Measurements from ENCODE around the gene CCNL1.

CCNL1 gene

GRCh38 chr3:157128771-157129681 is 30.9 kb downstream of the CCNL1 start:
- no peak for TF ChIP-seq CTCF (IDR thresholded peaks at IDR 0.05; ENCODE audit: low read depth, low read length)
- in situ Hi-C loops (cut with HindIII; ENCODE audit: low sequenced_read_pairs) = no loop called here
- DNase-seq (ENCODE audit: low read depth, low spot score) = peak; percentile 67
- no peak overlapping the region for H3K4me3 ChIP-seq (ENCODE audit: low read depth, low read length)

DNA sequence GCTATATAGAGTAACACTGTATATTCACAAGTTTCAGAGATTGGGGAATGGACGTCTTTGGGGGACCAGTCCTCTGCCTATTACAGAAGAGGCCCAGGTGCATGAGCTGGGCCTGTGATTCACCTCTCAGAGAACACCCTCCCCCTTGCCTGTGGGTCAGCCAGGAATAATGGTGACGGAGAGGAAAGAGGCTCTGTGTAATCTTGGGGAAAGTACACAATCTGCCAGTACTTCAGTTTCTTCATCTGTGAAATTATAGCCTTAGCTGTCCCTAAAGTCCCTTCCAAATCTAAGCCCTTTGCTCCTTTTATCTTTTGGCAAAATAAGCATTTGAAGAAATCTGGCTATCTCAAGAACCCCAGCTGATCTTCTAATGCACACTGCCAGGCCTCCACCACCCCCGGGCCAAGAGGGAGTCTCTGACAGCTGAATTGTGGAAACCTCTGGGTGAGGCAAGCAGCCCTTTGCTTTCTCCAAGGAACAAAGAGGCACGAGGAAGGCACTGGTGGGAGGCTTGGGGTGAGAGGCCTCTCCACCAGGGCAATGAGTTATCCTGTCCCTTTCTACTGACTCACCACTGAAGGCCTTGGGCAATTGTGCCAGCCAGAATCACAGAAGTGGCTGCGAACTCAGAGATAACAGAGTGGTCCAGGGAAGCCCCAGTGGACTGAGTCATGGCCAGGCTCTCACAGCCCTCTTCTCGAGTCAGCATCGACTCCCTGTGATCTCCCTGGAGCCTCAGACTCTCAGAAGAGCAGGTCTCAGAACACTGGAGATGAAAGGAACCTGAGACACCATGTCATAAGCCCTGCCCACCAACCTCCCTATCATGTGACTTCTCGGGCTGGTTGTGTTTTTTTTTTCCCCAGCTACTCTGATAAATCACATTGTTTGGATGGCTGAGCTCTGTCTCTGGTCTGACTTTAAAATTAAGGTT is 31.8 kb downstream of the CCNL1 start:
- in situ Hi-C loops (cut with HindIII; ENCODE audit: low sequenced_read_pairs) = no loop called here
- peak; percentile 83 for DNase-seq (ENCODE audit: low read depth, low spot score)
- no peak for TF ChIP-seq CTCF (IDR thresholded peaks at IDR 0.05; ENCODE audit: low read depth, low read length)
- no peak overlapping the region for H3K4me3 ChIP-seq (ENCODE audit: low read depth, low read length)

DNA sequence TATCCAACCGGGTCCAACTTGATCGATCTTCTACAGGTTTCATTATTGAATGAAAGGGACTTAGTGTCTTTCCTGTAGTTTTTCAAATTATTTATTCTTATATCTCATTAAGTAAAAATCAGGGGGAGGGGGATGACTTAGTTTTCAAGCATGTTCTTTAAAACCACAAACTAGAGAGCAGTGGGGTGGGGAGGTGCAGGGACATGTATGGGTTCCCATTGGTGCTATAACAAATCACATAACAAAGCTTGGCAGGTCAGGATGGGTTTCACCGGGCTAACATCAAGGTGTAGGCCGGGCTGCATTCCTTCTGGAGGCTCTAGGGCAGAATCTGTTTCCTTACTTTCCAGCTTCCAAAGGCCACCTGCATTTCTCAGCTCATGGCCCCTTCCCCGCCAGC is 32.7 kb downstream of the CCNL1 start:
- in situ Hi-C loops (cut with HindIII; ENCODE audit: low sequenced_read_pairs) = no loop called here
- no peak for TF ChIP-seq CTCF (IDR thresholded peaks at IDR 0.05; ENCODE audit: low read depth, low read length)

DNA sequence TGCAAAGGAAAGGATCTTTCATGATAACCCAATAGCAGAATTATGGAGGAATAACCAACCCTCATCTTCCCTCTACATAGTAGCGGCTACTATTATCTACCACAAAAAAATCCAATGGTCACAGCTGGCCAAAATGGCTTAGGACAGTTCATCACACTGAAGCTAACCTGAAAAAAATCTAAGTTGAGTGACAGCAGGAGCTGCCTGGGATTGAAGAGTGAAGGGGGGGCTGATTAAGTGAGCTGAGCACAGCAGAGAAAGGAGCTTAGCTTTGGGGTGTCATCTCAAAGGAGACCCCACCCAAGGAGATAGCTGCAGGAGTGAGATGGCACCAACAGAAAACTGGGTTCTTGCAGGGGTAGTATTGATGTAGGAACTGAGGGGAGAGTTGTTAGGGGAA is 33.6 kb downstream of the CCNL1 start:
- no peak for TF ChIP-seq CTCF (IDR thresholded peaks at IDR 0.05; ENCODE audit: low read depth, low read length)
- no peak for DNase-seq (ENCODE audit: low read depth, low spot score)
- no peak overlapping the region for H3K4me3 ChIP-seq (ENCODE audit: low read depth, low read length)
- in situ Hi-C loops (cut with HindIII; ENCODE audit: low sequenced_read_pairs) = no loop called here

More for the DNA sequence above, 32.7 kb downstream of the CCNL1 start:
- no peak for DNase-seq (ENCODE audit: low read depth, low spot score)
- H3K4me3 ChIP-seq (ENCODE audit: low read depth, low read length) = no peak overlapping the region

GRCh38 chr3:157125101-157125500 is 34.8 kb downstream of the CCNL1 start:
- in situ Hi-C loops (cut with HindIII; ENCODE audit: low sequenced_read_pairs) = no loop called here

More at GRCh38 chr3:157125101-157125500, 34.8 kb downstream of the CCNL1 start:
- TF ChIP-seq CTCF (IDR thresholded peaks at IDR 0.05; ENCODE audit: low read depth, low read length) = no peak
- DNase-seq (ENCODE audit: low read depth, low spot score) = no peak
- H3K4me3 ChIP-seq (ENCODE audit: low read depth, low read length) = no peak overlapping the region
